Smooth muscle cell (in vitro differentiated cells): ENCODE data around the gene PRR20D. TPM values are rescaled to one million over a fixed set of nuclear protein-coding genes. Genes with fewer than 3 reads are reported as not detected.
"Not testable (repeated sequence)": the region's sequence is repeated elsewhere in the genome, so short reads cannot be mapped to it uniquely, and the experiment has no call there.

Experiments used
- DNase-seq: peaks from one replicate; lab custom pipeline; 2025; ENCODE audit not compliant: unreplicated experiment; lab: John Stamatoyannopoulos, UW
- H2AFZ ChIP-seq: fragments of 200-600 bp; sonication (generic); 2 replicates; pipeline ENCODE4 v1.6.0; 2016; ENCODE audit warnings: antibody characterized with exemption, low read depth, mild to moderate bottlenecking
- H3F3A ChIP-seq: fragments of 200-600 bp; sonication (generic); 2 replicates; pipeline ENCODE4 v1.6.0; 2017; ENCODE audit warnings: antibody characterized with exemption, low read depth
- H3K27ac ChIP-seq: fragments of 200-600 bp; sonication (generic); 2 replicates; pipeline ENCODE4 v1.5.1; 2016; ENCODE audit warnings: low read depth, mild to moderate bottlenecking
- H3K27me3 ChIP-seq: fragments of 200-600 bp; sonication (generic); 2 replicates; pipeline ENCODE4 v1.6.1; 2016; ENCODE audit warnings: low read depth, mild to moderate bottlenecking
- H3K36me3 ChIP-seq: fragments of 200-600 bp; sonication (generic); 2 replicates; pipeline ENCODE4 v1.5.1; 2016; ENCODE audit warnings: low read depth
- H3K4me1 ChIP-seq: fragments of 200-600 bp; sonication (generic); 2 replicates; pipeline ENCODE4 v1.5.1; 2016; ENCODE audit warnings: low read depth
- H3K4me2 ChIP-seq: fragments of 200-600 bp; sonication (generic); 2 replicates; pipeline ENCODE4 v1.6.0; 2016; ENCODE audit warnings: mild to moderate bottlenecking
- H3K4me3 ChIP-seq: fragments of 200-600 bp; sonication (generic); 2 replicates; pipeline ENCODE4 v1.5.1; 2016; ENCODE audit warnings: mild to moderate bottlenecking
- H3K79me2 ChIP-seq: fragments of 200-600 bp; sonication (generic); 2 replicates; pipeline ENCODE4 v1.6.0; 2016; ENCODE audit warnings: low read depth, mild to moderate bottlenecking
- H3K9ac ChIP-seq: fragments of 200-600 bp; sonication (generic); 2 replicates; pipeline ENCODE4 v1.6.0; 2016; ENCODE audit warnings: low read depth
- H3K9me3 ChIP-seq: fragments of 200-600 bp; sonication (generic); replicated peaks from 2 replicates; pipeline ENCODE4 v1.5.1; 2016; ENCODE audit warnings: low read depth
- H4K20me1 ChIP-seq: fragments of 200-600 bp; sonication (generic); 2 replicates; pipeline ENCODE4 v1.6.0; 2016; ENCODE audit warnings: low read depth
- WGBS: methylation state at CpG from one replicate; pipeline ENCODE4 v1.1.7; 2016; ENCODE audit warnings: low lambda C conversion rate; 5-methylcytosine and 5-hydroxymethylcytosine counted together
- polyA plus RNA-seq: library from polyadenylated mRNA; unstranded; fragments of >200 nt; fragmentation: Nextera tagmentation; extraction: Ambion mirVana; gene quantifications from 2 replicates; pipeline ENCODE4 v1.2.1, GENCODE V29; 2016
- small RNA-seq: library from RNA; depleted of rRNA; stranded (forward); fragments of <200 nt; gene quantifications from one replicate; pipeline ENCODE3, GENCODE V24; 2014
- total RNA-seq: library from RNA; depleted of rRNA; stranded (reverse); fragments of >200 nt; gene quantifications from 2 replicates; pipeline ENCODE4 v1.2.3, GENCODE V29; 2014
- TF ChIP-seq, protein P1 (sequence below): fragments of 200-600 bp; sonication (generic); IDR thresholded peaks from 2 replicates; pipeline ENCODE4 v1.5.1; 2017; ENCODE audit warnings: borderline replicate concordance, mild to moderate bottlenecking, antibody characterized with exemption; ENCODE audit not compliant: insufficient read depth, poor library complexity, severe bottlenecking

The PRR20D gene
- total and polyA plus RNA-seq, 2 experiments from 2014 or later: not detected

- not testable (repeated sequence) for H3K9me3 ChIP-seq, H3F3A ChIP-seq, H4K20me1 ChIP-seq, DNase-seq, H3K9ac ChIP-seq, H3K4me1 ChIP-seq, H3K27ac ChIP-seq, H3K4me2 ChIP-seq, H3K79me2 ChIP-seq, H3K27me3 ChIP-seq, H3K4me3 ChIP-seq, H3K36me3 ChIP-seq, H2AFZ ChIP-seq
- 98% methylated on average over 10 of the region's 14 CpGs for WGBS
Measured at GRCh38 chr13:57148106-57148505, 12.3 kb upstream of the PRR20D start.

DNA sequence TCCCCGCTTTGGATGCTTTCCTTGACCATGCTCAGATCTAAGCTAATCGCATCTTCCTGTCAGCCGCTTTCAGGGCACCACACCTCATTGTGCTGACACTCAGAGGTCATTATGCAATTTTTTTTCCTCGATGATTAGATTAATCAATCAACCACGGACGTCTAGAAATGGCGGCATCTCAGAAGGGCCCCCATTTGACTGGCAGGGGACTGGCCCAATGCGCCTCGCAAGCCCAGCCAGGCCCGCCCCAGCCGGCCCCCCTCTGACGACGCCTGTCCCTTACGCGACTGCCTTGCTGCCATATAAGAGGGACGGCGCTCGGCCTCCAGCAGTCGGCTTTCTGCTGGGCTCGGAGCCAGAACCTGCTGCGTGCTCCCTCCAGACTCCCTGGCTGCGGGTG, 6.7 kb upstream of the PRR20D start, which contains the start of gene PRR20C:
Gene PRR20C, plus strand, starts transcription at position 301 of the 400 bp plus-strand sequence. CDS start 387 bp downstream, outside the sequence.
- H3K27me3 ChIP-seq, H3K9ac ChIP-seq, H3K4me3 ChIP-seq, H3K9me3 ChIP-seq, H2AFZ ChIP-seq, H3K4me1 ChIP-seq, H3K27ac ChIP-seq, H4K20me1 ChIP-seq, DNase-seq, H3F3A ChIP-seq, H3K36me3 ChIP-seq, H3K79me2 ChIP-seq, H3K4me2 ChIP-seq: not testable (repeated sequence)
- WGBS: no CpG with 5 or more reads among the region's 22 CpGs

GRCh38 chr13:57166897-57167296, 6.5 kb downstream of the PRR20D start, which contains the start of gene PRR20E:
Gene PRR20E, plus strand, starts transcription at chr13:57167197. Its CDS starts 387 bp downstream, at chr13:57167584.
- WGBS: no CpG with 5 or more reads among the region's 22 CpGs
- DNase-seq, H3K9ac ChIP-seq: not testable (repeated sequence)

DNA sequence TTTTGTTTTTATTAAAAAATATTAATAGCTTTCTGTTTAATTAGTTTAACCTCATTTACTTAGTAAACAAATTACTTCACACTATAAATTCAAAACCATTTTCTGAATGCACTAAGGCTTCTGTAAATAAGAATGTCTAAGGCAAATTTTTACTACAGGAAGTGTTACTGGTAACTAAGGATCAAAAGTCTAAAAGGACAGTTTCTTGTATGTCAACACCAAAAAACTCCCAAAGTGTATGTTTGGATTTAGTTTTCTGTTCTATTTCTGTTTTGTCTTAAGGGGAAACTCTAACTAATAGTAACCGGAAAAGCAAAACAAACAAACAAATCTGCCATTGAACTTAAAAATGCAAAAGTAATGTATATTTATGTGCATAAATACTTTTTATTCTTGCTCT, 31.2 kb downstream of the PRR20D start:
- Histone ChIP-seq H3K36me3 (no peaks in the 10 kb centered on the region), H3K4me2 (no peak overlapping the region), H3F3A (no peaks in the 10 kb centered on the region), H3K9me3 (no peaks in the 10 kb centered on the region), H2AFZ (no peak overlapping the region), H3K27ac (no peak overlapping the region), H3K9ac (no peak overlapping the region), H3K79me2 (no peaks in the 10 kb centered on the region), H3K4me3 (no peak overlapping the region), H3K27me3 (no peaks in the 10 kb centered on the region), H4K20me1 (no peaks in the 10 kb centered on the region), H3K4me1 (no peaks in the 10 kb centered on the region)
- TF ChIP-seq, protein P1, sequence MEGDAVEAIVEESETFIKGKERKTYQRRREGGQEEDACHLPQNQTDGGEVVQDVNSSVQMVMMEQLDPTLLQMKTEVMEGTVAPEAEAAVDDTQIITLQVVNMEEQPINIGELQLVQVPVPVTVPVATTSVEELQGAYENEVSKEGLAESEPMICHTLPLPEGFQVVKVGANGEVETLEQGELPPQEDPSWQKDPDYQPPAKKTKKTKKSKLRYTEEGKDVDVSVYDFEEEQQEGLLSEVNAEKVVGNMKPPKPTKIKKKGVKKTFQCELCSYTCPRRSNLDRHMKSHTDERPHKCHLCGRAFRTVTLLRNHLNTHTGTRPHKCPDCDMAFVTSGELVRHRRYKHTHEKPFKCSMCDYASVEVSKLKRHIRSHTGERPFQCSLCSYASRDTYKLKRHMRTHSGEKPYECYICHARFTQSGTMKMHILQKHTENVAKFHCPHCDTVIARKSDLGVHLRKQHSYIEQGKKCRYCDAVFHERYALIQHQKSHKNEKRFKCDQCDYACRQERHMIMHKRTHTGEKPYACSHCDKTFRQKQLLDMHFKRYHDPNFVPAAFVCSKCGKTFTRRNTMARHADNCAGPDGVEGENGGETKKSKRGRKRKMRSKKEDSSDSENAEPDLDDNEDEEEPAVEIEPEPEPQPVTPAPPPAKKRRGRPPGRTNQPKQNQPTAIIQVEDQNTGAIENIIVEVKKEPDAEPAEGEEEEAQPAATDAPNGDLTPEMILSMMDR: no peak
- 72% methylated on average over 1 of the region's 1 CpG for WGBS
- no peak for DNase-seq

More at GRCh38 chr13:57166897-57167296, 6.5 kb downstream of the PRR20D start, which contains the start of gene PRR20E:
- not testable (repeated sequence) for H3K27me3 ChIP-seq, H3K4me1 ChIP-seq, H3K9me3 ChIP-seq, H3F3A ChIP-seq, H3K4me2 ChIP-seq, H2AFZ ChIP-seq, H3K36me3 ChIP-seq, H3K27ac ChIP-seq, H4K20me1 ChIP-seq, H3K4me3 ChIP-seq, H3K79me2 ChIP-seq

DNA sequence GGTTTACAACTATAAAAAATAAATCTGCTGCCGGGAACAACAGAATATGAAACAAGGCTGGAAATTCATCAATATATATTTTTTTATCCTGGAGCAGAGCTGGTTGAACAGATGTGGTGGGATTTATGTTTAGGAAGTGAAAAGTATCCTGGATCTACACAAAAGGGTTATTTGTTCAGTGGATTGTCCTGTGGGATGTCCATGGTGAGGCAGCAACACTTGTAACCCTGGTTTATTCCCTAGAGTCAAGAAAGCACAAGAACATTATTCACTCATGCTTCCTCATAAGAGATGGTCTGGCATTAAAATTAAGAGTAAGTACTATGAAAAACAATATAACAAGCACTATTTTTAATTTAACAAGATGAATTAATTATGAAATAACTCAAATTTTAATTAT, 52.6 kb downstream of the PRR20D start:
- Histone ChIP-seq H3K27ac (no peak overlapping the region), H3K4me2 (no peak overlapping the region), H3K27me3 (no peaks in the 10 kb centered on the region), H3K9me3 (no peaks in the 10 kb centered on the region), H3F3A (no peaks in the 10 kb centered on the region), H3K79me2 (no peaks in the 10 kb centered on the region), H3K36me3 (no peaks in the 10 kb centered on the region), H2AFZ (no peak overlapping the region), H3K9ac (no peak overlapping the region), H4K20me1 (no peaks in the 10 kb centered on the region), H3K4me3 (no peak overlapping the region), H3K4me1 (no peaks in the 10 kb centered on the region)
- no peak for DNase-seq
- 95% methylated on average over 1 of the region's 1 CpG for whole genome bisulfite sequencing
- TF ChIP-seq, protein P1: no peak

Small RNA genes lying within 50 kb of the gene (small RNA-seq; reads per million reads assigned to genes)
- gene PRR20FP: not detected

Other genes with a start within 250 kb of the PRR20D start
- not detected in 2 replicates for gene PRR20A, start 19.7 kb upstream of the PRR20D start, total RNA-seq
- not detected in 2 replicates for gene PRR20A, start 19.7 kb upstream of the PRR20D start, polyA plus RNA-seq
- gene PRR20B, start 13.1 kb upstream of the PRR20D start, total RNA-seq: not detected in 2 replicates
- not detected in 2 replicates for gene PRR20B, start 13.1 kb upstream of the PRR20D start, polyA plus RNA-seq
- gene PRR20C, start 6.6 kb upstream of the PRR20D start, total RNA-seq: not detected in 2 replicates
- not detected in 2 replicates for gene PRR20C, start 6.6 kb upstream of the PRR20D start, polyA plus RNA-seq
- not detected in 2 replicates for gene PRR20E, start 6.6 kb downstream of the PRR20D start, total RNA-seq
- not detected in 2 replicates for gene PRR20E, start 6.6 kb downstream of the PRR20D start, polyA plus RNA-seq